K562 (cell line): Measurements from ENCODE around the gene CERS2. TPM values are rescaled to one million over a fixed set of nuclear protein-coding genes. Genes with fewer than 3 reads are reported as not detected.

Experiments
- ATF7 ChIP-seq: fragments of 450-650 bp; IDR thresholded peaks from 2 replicates; pipeline ENCODE4 v1.7.1; 2014; ENCODE audit warnings: mild to moderate bottlenecking, moderate library complexity
- CBX3 ChIP-seq, 2 experiments: IDR thresholded peaks; 1 replicate in 1 of 2; 2 replicates in 1 of 2; pipeline ENCODE4 v1.6.1; 2012; ENCODE audit warnings: inconsistent platforms in 2 of 2, low read length in 2 of 2, borderline replicate concordance in 1 of 2, control low read depth in 1 of 2
- CHD1 ChIP-seq: fragments of 200-600 bp; sonication (generic); IDR thresholded peaks from one replicate; pipeline ENCODE4 v1.6.1; 2012; ENCODE audit warnings: mild to moderate bottlenecking, moderate library complexity, low read length, inconsistent platforms
- CREM ChIP-seq: IDR thresholded peaks from 2 replicates; pipeline ENCODE4 v1.6.1; 2014; ENCODE audit warnings: antibody characterized with exemption, low read depth
- FOXK2 ChIP-seq, 2 experiments: fragments of 450-650 bp; IDR thresholded peaks in 1 of 2; conservative IDR thresholded peaks in 1 of 2; 2 replicates each; pipeline ENCODE4 v1.6.1; 2016; ENCODE audit warnings: low read depth in 2 of 2, mild to moderate bottlenecking in 1 of 2
- GTF2A2 ChIP-seq: IDR thresholded peaks from 2 replicates; pipeline ENCODE4 v1.6.1; 2016; ENCODE audit warnings: mild to moderate bottlenecking, missing genetic modification characterization, missing compliant biosample characterization
- GTF2F1 ChIP-seq: IDR thresholded peaks from 2 replicates; pipeline ENCODE4 v1.6.1; 2011; ENCODE audit warnings: low read depth, low read length, improper control_type of control experiment
- NUFIP1 ChIP-seq: fragments of 450-650 bp; IDR thresholded peaks from 2 replicates; pipeline ENCODE4 v1.6.1; 2018; ENCODE audit not compliant: partially characterized antibody
- POLR2AphosphoS5 ChIP-seq: IDR thresholded peaks from 2 replicates; pipeline ENCODE4 v1.6.1; 2011; ENCODE audit warnings: mild to moderate bottlenecking, low read depth, low read length, moderate library complexity; ENCODE audit not compliant: control insufficient read depth, insufficient read depth
- PRMT5 ChIP-seq: sonication (generic); formaldehyde crosslinking; IDR thresholded peaks from 2 replicates; pipeline ENCODE4 v1.5.0; 2020; ENCODE audit warnings: missing genetic modification reagents
- RAD21 ChIP-seq, 2 experiments: fragments of 250-450 bp in 1 of 2; fragments of 450-650 bp in 1 of 2; sonication (Bioruptor Pico) in 1 of 2; formaldehyde crosslinking in 1 of 2; IDR thresholded peaks in 1 of 2; conservative IDR thresholded peaks in 1 of 2; 2 replicates each; pipeline versions ENCODE4 v1.4.0 to v1.8.0; 2020 to 2022; ENCODE audit warnings: mild to moderate bottlenecking in 2 of 2, moderate library complexity in 1 of 2
- STAT5A ChIP-seq: IDR thresholded peaks from 2 replicates; pipeline ENCODE4 v1.6.1; 2012; ENCODE audit warnings: low read length, inconsistent platforms, borderline replicate concordance
- TAL1 ChIP-seq: fragments of 450-650 bp; IDR thresholded peaks from 2 replicates; pipeline ENCODE4 v1.6.1; 2016; ENCODE audit warnings: mild to moderate bottlenecking
- TCFL5 ChIP-seq: fragments of 250-450 bp; sonication (Bioruptor Pico); conservative IDR thresholded peaks from 2 replicates; pipeline ENCODE4 v1.6.1; 2021; ENCODE audit warnings: mild to moderate bottlenecking, moderate library complexity, matching md5 sums
- TEAD4 ChIP-seq, 2 experiments: sonication (generic) in 1 of 2; formaldehyde crosslinking in 1 of 2; IDR thresholded peaks; 2 replicates each; pipeline versions ENCODE4 v1.6.1 to v1.8.0; 2012 to 2022; ENCODE audit warnings: borderline replicate concordance in 1 of 2, inconsistent platforms in 1 of 2, low read length in 1 of 2, mild to moderate bottlenecking in 1 of 2, missing genetic modification reagents in 1 of 2
- polyA plus RNA-seq, 8 experiments: library from polyadenylated mRNA; depleted of rRNA in 4 of 8; stranded (reverse) in 5 of 8; unstranded in 3 of 8; fragments of >200 nt; fragmentation: Nextera tagmentation in 2 of 8; fragmentation: Illumina TruSeq in 1 of 8; extraction: Ambion mirVana in 2 of 8; extraction: Trizol in 1 of 8; gene quantifications; 2 replicates each; pipeline versions ENCODE4 v1.2.1 to v1.2.3, GENCODE V29; 2011 to 2014; ENCODE audit warnings: inconsistent platforms in 1 of 8, missing spikeins in 1 of 8
- total RNA-seq, 7 experiments: library from RNA; depleted of rRNA in 6 of 7; stranded (reverse); fragments of >200 nt in 6 of 7; fragmentation: Illumina TruSeq in 2 of 7; extraction: Trizol in 2 of 7; gene quantifications; 2 replicates each; pipeline versions ENCODE4 v1.2.1 to v1.2.3, GENCODE V29; 2011 to 2021; ENCODE audit warnings: low replicate concordance in 1 of 7
- TF ChIP-seq, protein P1 (sequence below): conservative IDR thresholded peaks from 2 replicates; pipeline ENCODE4 v1.6.1; 2011; ENCODE audit warnings: low read depth, mild to moderate bottlenecking, low read length; ENCODE audit not compliant: control insufficient read depth
- TF ChIP-seq, protein P2 (sequence below), 2 experiments: fragments of 200-800 bp in 1 of 2; sonication (Bioruptor generic) in 1 of 2; sonication (generic) in 1 of 2; formaldehyde crosslinking in 1 of 2; IDR thresholded peaks in 1 of 2; conservative IDR thresholded peaks in 1 of 2; 2 replicates each; pipeline versions ENCODE4 v1.5.0 to v1.6.1; 2016 to 2020; ENCODE audit warnings: missing compliant biosample characterization in 1 of 2, missing genetic modification characterization in 1 of 2, missing genetic modification reagents in 1 of 2
- TF ChIP-seq, protein P3 (sequence below): fragments of 450-650 bp; IDR thresholded peaks from 2 replicates; pipeline ENCODE4 v1.6.1; 2017; ENCODE audit warnings: mild to moderate bottlenecking, moderate library complexity
- TF ChIP-seq, protein P4 (sequence below), 2 experiments: fragments of 250-450 bp in 1 of 2; fragments of 450-650 bp in 1 of 2; sonication (Bioruptor Pico) in 1 of 2; IDR thresholded peaks; 2 replicates each; pipeline versions ENCODE4 v1.6.1 to v1.8.0; 2016 to 2021; ENCODE audit warnings: mild to moderate bottlenecking in 2 of 2, moderate library complexity in 2 of 2, missing compliant biosample characterization in 1 of 2, missing genetic modification characterization in 1 of 2
- TF ChIP-seq, protein P5 (sequence below): fragments of 250-450 bp; sonication (Bioruptor Pico); IDR thresholded peaks from 2 replicates; pipeline ENCODE4 v1.8.0; 2021; ENCODE audit warnings: borderline replicate concordance, mild to moderate bottlenecking, moderate library complexity; ENCODE audit not compliant: poor library complexity, severe bottlenecking

CERS2 gene
- total and polyA plus RNA-seq, 9 of the 15 experiments (the other 6 are each of a cell fraction or from before 2014, with no cell fraction given): 23.4 to 295 (median 132) TPM

DNA sequence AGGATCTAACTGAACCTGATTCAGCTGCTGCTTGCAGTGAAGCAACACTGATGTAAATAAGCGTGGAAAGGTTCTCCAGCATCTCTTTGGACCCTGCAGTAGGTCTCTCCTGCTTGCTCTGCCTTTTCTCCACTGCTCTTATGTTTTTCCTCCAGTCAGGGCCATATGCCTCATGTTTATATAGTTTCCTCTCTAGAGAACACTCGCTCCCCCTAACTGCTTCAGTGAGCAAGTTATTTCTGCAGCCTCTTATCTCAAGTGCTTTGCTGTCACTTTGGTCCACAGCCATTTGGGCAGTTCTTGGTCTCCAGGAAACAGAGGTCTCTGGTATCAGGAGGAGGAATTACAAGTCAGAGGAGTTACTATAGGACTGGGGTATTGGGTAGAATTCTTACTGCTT is 38.9 kb upstream of the CERS2 start (continued):
- TF ChIP-seq FOXK2 (conservative IDR thresholded peaks at IDR 0.05 in 1 of 2, IDR thresholded peaks at IDR 0.05 in 1 of 2; ENCODE audit: low read depth in 2 of 2) (peak; percentile 92 to 95), STAT5A (no peak), GTF2A2 (tag) (no peak), PRMT5 (no peak), POLR2AphosphoS5 (0 out of 2 replicates have a peak, but pooled peaks have one; percentile 27), CREM (peak; percentile 37; the same call in 1 of the 2 replicates), ATF7 (peak; percentile 43; the same call in 1 of the 2 replicates), RAD21 (CRISPR knock-in tag; conservative IDR thresholded peaks at IDR 0.05 in 1 of 2, IDR thresholded peaks at IDR 0.05 in 1 of 2) (peak; percentile 20 to 52; a peak in 2 of 4 replicates), CHD1 (no peak), GTF2F1 (no peak), TCFL5 (CRISPR knock-in tag) (no peak), TAL1 (no peak), NUFIP1 (no peak), CBX3 (IDR thresholded peaks at IDR 0.05; ENCODE audit: borderline replicate concordance in 1 of 2, low read length in 2 of 2) (peak in 1 of 2 experiments; percentile 32; a peak in 1 of 3 replicates), TEAD4 (IDR thresholded peaks at IDR 0.05; ENCODE audit: low read length) (peak; percentile 47), TEAD4 (CRISPR knock-in tag; IDR thresholded peaks at IDR 0.05; ENCODE audit: borderline replicate concordance) (no peak)
- TF ChIP-seq, protein P1, sequence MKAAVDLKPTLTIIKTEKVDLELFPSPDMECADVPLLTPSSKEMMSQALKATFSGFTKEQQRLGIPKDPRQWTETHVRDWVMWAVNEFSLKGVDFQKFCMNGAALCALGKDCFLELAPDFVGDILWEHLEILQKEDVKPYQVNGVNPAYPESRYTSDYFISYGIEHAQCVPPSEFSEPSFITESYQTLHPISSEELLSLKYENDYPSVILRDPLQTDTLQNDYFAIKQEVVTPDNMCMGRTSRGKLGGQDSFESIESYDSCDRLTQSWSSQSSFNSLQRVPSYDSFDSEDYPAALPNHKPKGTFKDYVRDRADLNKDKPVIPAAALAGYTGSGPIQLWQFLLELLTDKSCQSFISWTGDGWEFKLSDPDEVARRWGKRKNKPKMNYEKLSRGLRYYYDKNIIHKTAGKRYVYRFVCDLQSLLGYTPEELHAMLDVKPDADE: no peak
- TF ChIP-seq, protein P2, sequence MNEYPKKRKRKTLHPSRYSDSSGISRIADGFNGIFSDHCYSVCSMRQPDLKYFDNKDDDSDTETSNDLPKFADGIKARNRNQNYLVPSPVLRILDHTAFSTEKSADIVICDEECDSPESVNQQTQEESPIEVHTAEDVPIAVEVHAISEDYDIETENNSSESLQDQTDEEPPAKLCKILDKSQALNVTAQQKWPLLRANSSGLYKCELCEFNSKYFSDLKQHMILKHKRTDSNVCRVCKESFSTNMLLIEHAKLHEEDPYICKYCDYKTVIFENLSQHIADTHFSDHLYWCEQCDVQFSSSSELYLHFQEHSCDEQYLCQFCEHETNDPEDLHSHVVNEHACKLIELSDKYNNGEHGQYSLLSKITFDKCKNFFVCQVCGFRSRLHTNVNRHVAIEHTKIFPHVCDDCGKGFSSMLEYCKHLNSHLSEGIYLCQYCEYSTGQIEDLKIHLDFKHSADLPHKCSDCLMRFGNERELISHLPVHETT (CRISPR knock-in tag; conservative IDR thresholded peaks at IDR 0.05 in 1 of 2, IDR thresholded peaks at IDR 0.05 in 1 of 2): 0 out of 4 replicates have a peak, but pooled peaks of 1 of the 2 experiments have one; percentile 27
- TF ChIP-seq, protein P3, sequence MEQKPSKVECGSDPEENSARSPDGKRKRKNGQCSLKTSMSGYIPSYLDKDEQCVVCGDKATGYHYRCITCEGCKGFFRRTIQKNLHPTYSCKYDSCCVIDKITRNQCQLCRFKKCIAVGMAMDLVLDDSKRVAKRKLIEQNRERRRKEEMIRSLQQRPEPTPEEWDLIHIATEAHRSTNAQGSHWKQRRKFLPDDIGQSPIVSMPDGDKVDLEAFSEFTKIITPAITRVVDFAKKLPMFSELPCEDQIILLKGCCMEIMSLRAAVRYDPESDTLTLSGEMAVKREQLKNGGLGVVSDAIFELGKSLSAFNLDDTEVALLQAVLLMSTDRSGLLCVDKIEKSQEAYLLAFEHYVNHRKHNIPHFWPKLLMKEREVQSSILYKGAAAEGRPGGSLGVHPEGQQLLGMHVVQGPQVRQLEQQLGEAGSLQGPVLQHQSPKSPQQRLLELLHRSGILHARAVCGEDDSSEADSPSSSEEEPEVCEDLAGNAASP: no peak
- TF ChIP-seq, protein P4, sequence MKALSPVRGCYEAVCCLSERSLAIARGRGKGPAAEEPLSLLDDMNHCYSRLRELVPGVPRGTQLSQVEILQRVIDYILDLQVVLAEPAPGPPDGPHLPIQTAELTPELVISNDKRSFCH (CRISPR knock-in tag; IDR thresholded peaks at IDR 0.05): no peak
- TF ChIP-seq, protein P4 (tag; IDR thresholded peaks at IDR 0.05): no peak
- TF ChIP-seq, protein P5, sequence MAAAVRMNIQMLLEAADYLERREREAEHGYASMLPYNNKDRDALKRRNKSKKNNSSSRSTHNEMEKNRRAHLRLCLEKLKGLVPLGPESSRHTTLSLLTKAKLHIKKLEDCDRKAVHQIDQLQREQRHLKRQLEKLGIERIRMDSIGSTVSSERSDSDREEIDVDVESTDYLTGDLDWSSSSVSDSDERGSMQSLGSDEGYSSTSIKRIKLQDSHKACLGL: no peak
